B cell (primary cell): ENCODE results near the gene CACNA1H. TPM values are rescaled to one million over a fixed set of nuclear protein-coding genes. Genes with fewer than 3 reads are reported as not detected.

Experiments used
- ATAC-seq: fragments of 200-7000 bp; cut with Tn5 transposase; one replicate; pipeline ENCODE4 v1.10.0; 2021; ENCODE audit warnings: low read depth, mild to moderate bottlenecking, moderate number of reproducible peaks, moderate library complexity
- CTCF ChIA-PET: fragments of 350-600 bp; sonication (Branson Sonifier 250); formaldehyde crosslinking; loops from one replicate; lab custom pipeline; 2021; ENCODE audit warnings: antibody characterized with exemption, inconsistent platforms; lab: Charles Lee
- POLR2A ChIA-PET: fragments of 350-600 bp; sonication (Branson Sonifier 250); formaldehyde crosslinking; loops from one replicate; lab custom pipeline; 2021; ENCODE audit warnings: antibody characterized with exemption; lab: Charles Lee
- DNase-seq: peaks from one replicate; pipeline ENCODE4 v3.0.0; 2013
- H2AFZ ChIP-seq: 2 replicates; pipeline ENCODE4 v1.6.1; 2012; ENCODE audit warnings: mild to moderate bottlenecking, low read depth, low read length; ENCODE audit not compliant: insufficient read depth, poor library complexity, severe bottlenecking
- H3K27ac ChIP-seq, 2 donors: 1 replicate in 1 of 2; 2 replicates in 1 of 2; pipeline ENCODE4 v1.5.1; 2012 to 2013; ENCODE audit warnings: low read length in 2 of 2, mild to moderate bottlenecking in 2 of 2, moderate library complexity in 1 of 2
- H3K27me3 ChIP-seq, 4 experiments: fragments of 200-600 bp in 1 of 4; sonication (generic) in 1 of 4; replicated peaks in 1 of 4; 1 replicate in 2 of 4; 2 replicates in 2 of 4; pipeline versions ENCODE4 v1.6.1 to v1.7.0; 2013 to 2016; ENCODE audit warnings: low read length in 3 of 4, mild to moderate bottlenecking in 2 of 4, mixed read lengths in 1 of 4, moderate library complexity in 1 of 4; ENCODE audit not compliant: insufficient read depth in 4 of 4, control insufficient read depth in 3 of 4; ENCODE audit errors: control extremely low read depth in 1 of 4
- H3K36me3 ChIP-seq, 2 experiments: replicated peaks in 1 of 2; 1 replicate in 1 of 2; 2 replicates in 1 of 2; pipeline versions ENCODE4 v1.6.1 to v1.7.1; 2013; ENCODE audit warnings: low read length in 1 of 2; ENCODE audit not compliant: insufficient read depth in 2 of 2, control insufficient read depth in 1 of 2; ENCODE audit errors: control extremely low read depth in 1 of 2, extremely low read depth in 1 of 2
- H3K4me1 ChIP-seq, 2 donors: fragments of 200-600 bp in 1 of 2; sonication (generic) in 1 of 2; 1 replicate in 1 of 2; 2 replicates in 1 of 2; pipeline versions ENCODE4 v1.5.1 to v1.6.1; 2013 to 2017; ENCODE audit warnings: low read length in 2 of 2; ENCODE audit not compliant: control insufficient read depth in 2 of 2, insufficient read depth in 2 of 2
- H3K4me2 ChIP-seq: replicated peaks from 2 replicates; pipeline ENCODE3; 2012; ENCODE audit warnings: mild to moderate bottlenecking, low read depth, low read length; ENCODE audit not compliant: poor library complexity, severe bottlenecking
- H3K4me3 ChIP-seq, 5 experiments: fragments of 200-600 bp in 1 of 5; sonication (generic) in 1 of 5; 1 replicate in 3 of 5; 2 replicates in 2 of 5; pipeline versions ENCODE4 v1.5.1 to v1.7.0; 2011 to 2016; ENCODE audit warnings: low read length in 4 of 5, mild to moderate bottlenecking in 4 of 5, low read depth in 2 of 5, control low read depth in 1 of 5, moderate library complexity in 1 of 5; ENCODE audit not compliant: insufficient read depth in 1 of 5; ENCODE audit errors: control extremely low read depth in 1 of 5, extremely low read depth in 1 of 5
- H3K79me2 ChIP-seq: fragments of 200-600 bp; sonication (generic); one replicate; pipeline ENCODE4 v1.6.0; 2016; ENCODE audit warnings: low read length; ENCODE audit not compliant: control insufficient read depth, insufficient read depth
- H3K9ac ChIP-seq: fragments of 200-600 bp; sonication (generic); 2 replicates; pipeline ENCODE4 v1.6.1; 2017; ENCODE audit warnings: mild to moderate bottlenecking, low read length, moderate library complexity
- H3K9me3 ChIP-seq, 3 donors: one replicate each; pipeline versions ENCODE4 v1.6.1 to v1.7.1; 2013; ENCODE audit warnings: low read length in 2 of 3; ENCODE audit not compliant: control insufficient read depth in 2 of 3, insufficient read depth in 1 of 3; ENCODE audit errors: control extremely low read depth in 1 of 3
- H4K20me1 ChIP-seq: 2 replicates; pipeline ENCODE4 v1.6.0; 2012; ENCODE audit warnings: mild to moderate bottlenecking, low read length; ENCODE audit not compliant: insufficient read depth, control insufficient read depth, poor library complexity, severe bottlenecking
- H3K27ac Mint-ChIP-seq: one replicate; pipeline ENCODE4 v1.8.0; 2021; ENCODE audit warnings: mixed read lengths
- H3K27me3 Mint-ChIP-seq: one replicate; pipeline ENCODE4 v1.8.0; 2021; ENCODE audit warnings: mixed read lengths
- H3K4me1 Mint-ChIP-seq: one replicate; pipeline ENCODE4 v1.8.0; 2021; ENCODE audit warnings: mixed read lengths
- H3K4me3 Mint-ChIP-seq: one replicate; pipeline ENCODE4 v1.8.0; 2021; ENCODE audit warnings: mixed read lengths
- H3K9me3 Mint-ChIP-seq: one replicate; pipeline ENCODE4 v1.8.0; 2022; ENCODE audit warnings: mixed read lengths; ENCODE audit not compliant: insufficient read depth
- CTCF ChIP-seq: fragments of 200-600 bp; IDR thresholded peaks from one replicate; pipeline ENCODE4 v1.8.0; 2022; ENCODE audit warnings: antibody characterized with exemption, mild to moderate bottlenecking
- EZH2 ChIP-seq: IDR thresholded peaks from 2 replicates; pipeline ENCODE4 v1.6.1; 2012; ENCODE audit warnings: borderline replicate concordance, low read depth, mild to moderate bottlenecking, moderate library complexity, low read length; ENCODE audit not compliant: insufficient read depth, poor library complexity, severe bottlenecking
- WGBS: methylation state at CpG from one replicate; pipeline ENCODE4 v1.1.5; 2013; ENCODE audit warnings: missing lambda C conversion rate; ENCODE audit not compliant: insufficient coverage; 5-methylcytosine and 5-hydroxymethylcytosine counted together
- intact Hi-C: fragments of 100-400 bp; cut with micrococcal nuclease; formaldehyde crosslinking; loops from one replicate; pipeline ENCODE4 v1.10.0; 2022
- polyA plus RNA-seq: library from polyadenylated mRNA; depleted of rRNA; stranded (reverse); fragments of >200 nt; gene quantifications from 2 replicates; pipeline ENCODE4 v1.2.3, GENCODE V29; 2012
- total RNA-seq, 2 donors: library from RNA; stranded (reverse); fragments of 120-200 nt in 1 of 2; gene quantifications; 1 replicate in 1 of 2; 2 replicates in 1 of 2; pipeline versions ENCODE4 v1.2.3 to v1.2.4, GENCODE V29; 2013 to 2022

Gene CACNA1H
- total and polyA plus RNA-seq, 2 donors (not counting 1 experiment from before 2014, with no cell fraction given), result 0.05 to 0.10 TPM

- Mint-ChIP-seq H3K27ac (no peak overlapping the region), H3K4me1 (no peaks in the 10 kb centered on the region), H3K9me3 (no peaks in the 10 kb centered on the region), H3K27me3 (peaks cover 27% of the 10 kb centered on the region), H3K4me3 (no peak overlapping the region)
- H3K4me2 ChIP-seq, result no peak overlapping the region
- ChIA-PET POLR2A (interaction anchor here (0.6 kb wide), 1 partner anchor 381 kb away, joined by 4 read pairs; no protein-coding TSS in a partner anchor), CTCF (no interaction called here)
- H3K27ac ChIP-seq, result no peak overlapping the region
- H3K9me3 ChIP-seq, result peaks cover 0 to 4% (median 0%) of the 10 kb centered on the region in 3 donors
- peaks cover 0 to 19% (median 3%) of the 10 kb centered on the region in 4 experiments for H3K27me3 ChIP-seq
- H3K4me1 ChIP-seq, result peaks cover 0 to 4% of the 10 kb centered on the region in 2 donors
- H3K4me3 ChIP-seq, result no peak overlapping the region
- H3K79me2 ChIP-seq, result no peaks in the 10 kb centered on the region
- ATAC-seq, result no peak
- intact Hi-C loops, result no loop called here
- no peak for DNase-seq
- H4K20me1 ChIP-seq, result no peaks in the 10 kb centered on the region
- no peaks in the 10 kb centered on the region for H3K36me3 ChIP-seq
- TF ChIP-seq CTCF, result no peak
- no peak for TF ChIP-seq EZH2
- H2AFZ ChIP-seq, result no peak overlapping the region
- no peak overlapping the region for H3K9ac ChIP-seq
- WGBS, result 76% methylated on average over 12 of the region's 12 CpGs
These were observed 118.4 kb downstream of the CACNA1H start for GRCh38 chr16:1271380-1271723.

Other genes starting within 250 kb of the CACNA1H start
- 60.3 and 63.2 TPM in 2 replicates for gene LMF1, start 182.1 kb upstream of the CACNA1H start, total RNA-seq
- gene LMF1, start 182.1 kb upstream of the CACNA1H start, polyA plus RNA-seq, result 36.4 and 42.2 TPM in 2 replicates
- gene SOX8, start 171.3 kb upstream of the CACNA1H start, total RNA-seq, result 1.2 TPM in 2 replicates
- 0.03 and 0.07 TPM in 2 replicates for gene SOX8, start 171.3 kb upstream of the CACNA1H start, polyA plus RNA-seq
- not detected in 2 replicates for gene SSTR5, start 80.4 kb upstream of the CACNA1H start, total RNA-seq
- gene SSTR5, start 80.4 kb upstream of the CACNA1H start, polyA plus RNA-seq, result not detected in 2 replicates
- gene C1QTNF8, start 56.9 kb upstream of the CACNA1H start, total RNA-seq, result not detected in 2 replicates
- not detected in 2 replicates for gene C1QTNF8, start 56.9 kb upstream of the CACNA1H start, polyA plus RNA-seq
- gene TPSG1, start 72.2 kb downstream of the CACNA1H start, total RNA-seq, result not detected in 2 replicates
- not detected in 2 replicates for gene TPSG1, start 72.2 kb downstream of the CACNA1H start, polyA plus RNA-seq
- not detected in 2 replicates for gene TPSB2, start 77.1 kb downstream of the CACNA1H start, total RNA-seq
- not detected in 2 replicates for gene TPSB2, start 77.1 kb downstream of the CACNA1H start, polyA plus RNA-seq
- gene TPSAB1, start 87.6 kb downstream of the CACNA1H start, total RNA-seq, result not detected in 2 replicates
- not detected in 2 replicates for gene TPSAB1, start 87.6 kb downstream of the CACNA1H start, polyA plus RNA-seq
- gene TPSD1, start 103.0 kb downstream of the CACNA1H start, total RNA-seq, result not detected in 2 replicates
- gene TPSD1, start 103.0 kb downstream of the CACNA1H start, polyA plus RNA-seq, result not detected in 2 replicates
- 253 and 265 TPM in 2 replicates for gene UBE2I, start 156.5 kb downstream of the CACNA1H start, total RNA-seq
- 152 and 219 TPM in 2 replicates for gene UBE2I, start 156.5 kb downstream of the CACNA1H start, polyA plus RNA-seq
- gene BAIAP3, start 180.5 kb downstream of the CACNA1H start, total RNA-seq, result 130 TPM in 2 replicates
- 67.1 and 119 TPM in 2 replicates for gene BAIAP3, start 180.5 kb downstream of the CACNA1H start, polyA plus RNA-seq
- 42.3 and 43.7 TPM in 2 replicates for gene TSR3, start 198.8 kb downstream of the CACNA1H start, total RNA-seq
- 31.8 and 35.7 TPM in 2 replicates for gene TSR3, start 198.8 kb downstream of the CACNA1H start, polyA plus RNA-seq
- gene GNPTG, start 198.8 kb downstream of the CACNA1H start, total RNA-seq, result 69.1 and 76.0 TPM in 2 replicates
- 96.4 and 109 TPM in 2 replicates for gene GNPTG, start 198.8 kb downstream of the CACNA1H start, polyA plus RNA-seq